T-helper 2 cell (primary cell): Measurements from ENCODE around the gene KIF3B.
A peak's percentile ranks its signal among the peaks of the same experiment; 100 is the strongest.
"Not testable (repeated sequence)": the region's sequence is repeated elsewhere in the genome, so short reads cannot be mapped to it uniquely, and the experiment has no call there.

ENCODE experiments used
- DNase-seq, 5 experiments: peaks; one replicate each; pipeline versions ENCODE4 v3.0.0 to v3.0.0-alpha.2; 2012 to 2022
- total RNA-seq, 2 donors: gene quantifications; one replicate each; lab custom pipeline; 2026; lab: John Stamatoyannopoulos, UW

KIF3B gene
- 47.0 to 56.4 reads per million in 2 donors for total RNA-seq

- peak; percentile 62 to 94 (median 82) for DNase-seq
Observed at GRCh38 chr20:32277361-32278198, at the start of gene KIF3B. Gene KIF3B, plus strand, starts transcription at chr20:32277651. Its CDS starts 32,127 bp downstream, at chr20:32309778.

- no peak for DNase-seq
Observed at GRCh38 chr20:32227744-32228688, 49.4 kb upstream of the KIF3B start.

GRCh38 chr20:32229251-32229747 is 48.2 kb upstream of the KIF3B start:
- DNase-seq, result no peak

GRCh38 chr20:32230707-32231106 is 46.7 kb upstream of the KIF3B start:
- DNase-seq, result no peak

GRCh38 chr20:32231245-32231644 is 46.2 kb upstream of the KIF3B start:
- no peak for DNase-seq

GRCh38 chr20:32231847-32232246 is 45.6 kb upstream of the KIF3B start:
- peak in 4 of 5 experiments; percentile 7 to 92 (median 34) for DNase-seq

- DNase-seq, result no peak
Observed at GRCh38 chr20:32232326-32232886, 45.0 kb upstream of the KIF3B start.

GRCh38 chr20:32233286-32233685 is 44.2 kb upstream of the KIF3B start:
- no peak for DNase-seq

GRCh38 chr20:32234135-32234808 is 43.2 kb upstream of the KIF3B start:
- DNase-seq, result no peak

GRCh38 chr20:32235331-32236047 is 42.0 kb upstream of the KIF3B start:
- DNase-seq, result no peak

- no peak for DNase-seq
Observed at GRCh38 chr20:32236048-32236533, 41.4 kb upstream of the KIF3B start.

GRCh38 chr20:32236819-32237218 is 40.6 kb upstream of the KIF3B start:
- DNase-seq, result no peak

GRCh38 chr20:32237419-32237818 is 40.0 kb upstream of the KIF3B start:
- no peak for DNase-seq

GRCh38 chr20:32238483-32239425 is 38.7 kb upstream of the KIF3B start:
- no peak for DNase-seq

GRCh38 chr20:32240205-32240604 is 37.2 kb upstream of the KIF3B start:
- DNase-seq, result no peak

- no peak for DNase-seq
Observed at GRCh38 chr20:32241807-32242206, 35.6 kb upstream of the KIF3B start.

- DNase-seq, result no peak
Observed at GRCh38 chr20:32244150-32244823, 33.2 kb upstream of the KIF3B start.

- no peak for DNase-seq
Observed at GRCh38 chr20:32244959-32245358, 32.5 kb upstream of the KIF3B start.

GRCh38 chr20:32246208-32246607 is 31.2 kb upstream of the KIF3B start:
- not testable (repeated sequence) for DNase-seq

GRCh38 chr20:32248043-32248442 is 29.4 kb upstream of the KIF3B start:
- DNase-seq, result no peak
